GM18873 (cell line): ENCODE measurements around the gene GNGT1.
"Not testable (repeated sequence)": the region's sequence is repeated elsewhere in the genome, so short reads cannot be mapped to it uniquely, and the experiment has no call there.

Experiments
- ATAC-seq: cut with Tn5 transposase; IDR thresholded peaks from one replicate; pipeline ENCODE4 v1.9.1; 2021; ENCODE audit warnings: mild to moderate bottlenecking, moderate library complexity, moderate number of reproducible peaks; ENCODE audit not compliant: unreplicated experiment, low FRiP score

Gene GNGT1

DNA sequence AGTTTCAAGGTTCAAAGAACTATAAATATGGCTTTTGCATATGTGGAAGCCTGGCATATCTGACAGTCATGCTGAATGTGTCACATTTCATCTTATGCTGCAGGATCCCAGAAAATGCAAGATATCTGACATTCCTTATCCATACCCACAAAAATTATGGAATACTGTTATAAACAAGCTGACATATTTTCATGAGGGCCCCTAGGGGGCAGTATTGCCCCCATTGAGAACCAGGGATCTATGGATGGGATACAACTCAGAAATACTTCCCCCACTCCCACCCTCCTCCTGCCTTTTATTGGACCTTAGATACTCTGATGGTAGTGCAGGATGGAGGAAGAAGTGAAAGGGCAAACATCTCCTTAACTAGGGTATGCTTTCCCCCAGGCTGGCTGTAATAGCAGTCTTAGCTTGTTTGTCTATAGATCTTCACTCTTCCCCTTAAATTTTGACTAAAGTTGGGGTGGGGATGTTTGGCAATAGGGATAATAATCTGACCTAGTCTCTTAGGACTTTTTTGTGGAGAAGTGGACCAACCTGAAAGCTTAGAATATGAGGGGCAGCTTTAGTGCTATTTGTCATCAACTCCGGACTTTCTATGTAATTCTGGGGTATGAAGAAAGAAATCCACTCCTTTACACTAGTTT lies 3.5 kb upstream of the GNGT1 start:
- no peak for ATAC-seq

DNA sequence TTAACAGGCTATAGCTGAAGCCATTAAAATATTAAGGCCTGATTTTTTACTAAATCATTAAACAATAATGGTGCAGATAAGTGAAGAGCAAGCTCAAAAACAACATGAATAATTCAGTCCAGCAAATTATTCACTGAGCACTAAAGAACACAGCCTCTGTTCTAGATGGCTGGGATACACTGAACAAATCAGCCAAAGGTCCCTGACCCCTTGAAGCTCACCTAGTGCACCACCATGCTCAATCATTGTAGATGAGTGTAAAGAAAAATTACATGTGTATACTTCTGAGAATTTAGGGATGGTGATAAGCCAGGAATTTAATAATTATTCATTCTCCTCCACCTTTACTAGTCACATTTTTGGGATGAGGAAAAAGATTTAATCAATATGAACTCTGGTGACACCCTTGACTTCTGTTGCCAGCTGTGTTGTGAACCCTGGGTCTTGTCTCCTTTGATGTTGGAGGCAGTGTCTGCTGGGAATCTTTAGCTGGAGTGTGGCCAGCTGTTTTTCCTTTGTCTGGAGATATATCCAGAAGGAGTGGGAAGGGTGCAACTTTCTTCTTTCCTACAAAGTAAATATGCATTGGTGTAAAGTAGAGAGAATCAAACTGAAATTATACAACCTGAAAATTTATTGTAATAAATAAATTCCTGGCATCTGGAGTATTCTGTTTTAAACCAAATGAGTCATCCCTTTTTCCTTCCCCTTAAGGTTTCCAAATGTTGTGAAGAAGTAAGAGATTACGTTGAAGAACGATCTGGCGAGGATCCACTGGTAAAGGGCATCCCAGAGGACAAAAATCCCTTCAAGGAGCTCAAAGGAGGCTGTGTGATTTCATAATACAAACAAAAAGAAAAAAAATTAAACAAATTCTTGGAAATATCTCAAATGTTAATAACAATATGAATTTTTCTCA lies 4.0 kb downstream of the GNGT1 start:
- ATAC-seq = no peak

DNA sequence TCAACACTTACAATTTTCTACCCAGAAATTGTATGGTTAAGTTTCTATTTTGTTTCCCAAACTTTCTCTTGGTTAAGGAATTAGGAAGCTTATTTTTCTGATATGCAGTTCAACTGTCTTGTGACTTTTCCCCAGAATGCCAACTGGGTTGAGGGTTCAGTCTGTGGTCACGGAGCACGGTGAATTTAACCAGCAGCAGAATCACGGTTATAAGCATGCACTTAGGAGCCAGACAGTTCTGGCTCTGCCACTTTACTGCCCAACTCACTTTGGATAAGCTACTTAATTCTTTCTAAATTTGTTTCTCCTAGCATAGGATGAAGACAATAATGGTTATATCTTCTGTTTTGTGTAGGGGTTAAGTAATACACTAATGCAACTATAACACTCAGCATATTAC lies 4.9 kb downstream of the GNGT1 start:
- ATAC-seq = not testable (repeated sequence)

DNA sequence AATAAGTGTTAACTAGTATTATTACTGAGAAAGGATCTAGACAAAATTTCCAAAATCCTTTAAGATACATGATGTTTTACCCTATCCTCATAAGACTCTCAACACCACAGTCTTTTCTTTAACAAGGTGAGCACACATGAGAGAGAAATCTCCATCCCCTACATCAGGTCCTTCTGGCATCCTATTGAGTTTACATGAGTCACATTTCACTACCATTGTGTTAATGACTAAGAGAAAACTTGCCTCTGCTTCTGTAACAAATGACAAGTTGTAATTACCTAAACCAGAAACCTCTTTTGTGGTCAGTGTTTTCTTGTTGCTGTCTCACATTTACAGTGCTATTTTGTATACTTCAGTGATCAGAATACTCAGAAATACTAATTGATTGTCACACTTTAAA lies 5.3 kb downstream of the GNGT1 start:
- not testable (repeated sequence) for ATAC-seq

DNA sequence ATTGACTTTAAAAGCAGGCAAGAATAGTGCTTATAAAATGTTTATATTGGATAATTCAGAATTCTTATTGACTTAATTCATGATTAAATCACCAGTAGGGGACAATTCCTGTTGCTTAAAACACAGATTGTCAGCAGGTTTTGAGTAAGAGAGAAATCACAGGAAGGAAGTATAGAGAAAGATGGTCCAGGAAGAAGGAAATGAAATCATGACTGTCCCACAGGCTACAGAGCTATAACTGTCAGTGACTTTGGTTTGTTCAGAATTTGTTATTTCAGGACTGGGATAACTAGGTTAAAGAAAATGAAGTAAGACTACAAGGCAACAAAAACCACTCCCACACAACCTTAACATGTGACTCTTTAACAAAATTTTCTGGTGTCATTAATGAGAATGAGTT lies 6.8 kb downstream of the GNGT1 start:
- ATAC-seq = no peak

DNA sequence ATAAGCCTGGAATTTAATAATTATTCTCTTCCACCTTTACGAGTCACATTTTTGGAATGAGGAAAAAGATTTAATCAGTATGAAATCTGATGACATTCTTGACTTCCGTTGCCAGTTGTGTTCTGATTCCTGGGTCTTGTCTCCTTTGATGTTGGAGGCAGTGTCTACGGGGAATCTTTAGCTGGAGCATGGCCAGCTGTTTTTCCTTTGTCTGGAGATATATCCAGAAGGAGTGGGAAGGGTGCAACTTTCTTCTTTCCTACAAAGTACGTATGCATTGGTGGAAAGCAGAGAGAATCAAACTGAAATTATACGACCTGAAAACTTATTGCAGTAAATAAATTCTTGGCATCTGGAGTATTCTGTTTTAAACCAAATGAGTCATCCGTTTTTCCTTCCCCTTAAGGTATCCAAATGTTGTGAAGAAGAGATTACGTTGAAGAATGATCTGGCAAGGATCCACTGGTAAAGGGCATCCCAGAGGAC lies 8.3 kb downstream of the GNGT1 start:
- no peak for ATAC-seq

DNA sequence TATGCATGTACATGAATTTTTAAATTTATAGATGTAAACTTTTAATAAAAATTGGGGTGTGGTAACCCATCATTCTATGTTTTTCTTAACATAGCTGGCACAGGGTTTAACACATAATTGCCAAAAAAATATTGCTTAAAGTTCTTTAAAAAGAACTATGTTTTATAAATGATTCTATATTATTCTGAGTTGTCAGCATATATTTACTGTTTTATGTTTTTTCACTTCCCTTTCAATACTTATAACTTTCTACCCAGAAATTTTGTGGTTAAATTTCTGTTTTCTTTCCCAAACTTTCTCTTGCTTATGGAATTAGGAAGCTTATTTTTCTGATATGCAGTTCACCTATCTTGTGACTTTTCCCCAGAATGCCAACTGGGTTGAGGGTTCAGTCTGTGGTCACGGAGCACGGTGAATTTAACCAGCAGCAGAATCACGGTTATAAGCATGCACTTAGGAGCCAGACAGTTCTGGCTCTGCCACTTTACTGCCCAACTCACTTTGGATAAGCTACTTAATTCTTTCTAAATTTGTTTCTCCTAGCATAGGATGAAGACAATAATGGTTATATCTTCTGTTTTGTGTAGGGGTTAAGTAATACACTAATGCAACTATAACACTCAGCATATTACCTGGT lies 9.0 kb downstream of the GNGT1 start:
- not testable (repeated sequence) for ATAC-seq

DNA sequence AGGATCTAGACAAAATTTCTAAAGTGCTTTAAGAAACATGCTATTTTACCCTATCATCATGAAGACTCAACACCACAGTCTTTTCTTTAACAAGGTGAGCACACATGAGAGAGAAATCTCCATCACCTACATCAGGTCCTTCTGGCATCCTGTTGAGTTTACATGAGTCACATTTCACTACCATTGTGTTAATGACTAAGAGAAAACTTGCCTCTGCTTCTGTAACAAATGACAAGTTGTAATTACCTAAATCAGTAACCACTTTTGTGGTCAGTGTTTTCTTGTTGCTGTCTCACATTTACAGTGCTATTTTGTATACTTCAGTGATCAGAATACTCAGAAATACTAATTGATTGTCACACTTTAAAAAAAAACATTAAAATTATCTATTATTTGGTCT lies 9.5 kb downstream of the GNGT1 start:
- ATAC-seq = not testable (repeated sequence)

DNA sequence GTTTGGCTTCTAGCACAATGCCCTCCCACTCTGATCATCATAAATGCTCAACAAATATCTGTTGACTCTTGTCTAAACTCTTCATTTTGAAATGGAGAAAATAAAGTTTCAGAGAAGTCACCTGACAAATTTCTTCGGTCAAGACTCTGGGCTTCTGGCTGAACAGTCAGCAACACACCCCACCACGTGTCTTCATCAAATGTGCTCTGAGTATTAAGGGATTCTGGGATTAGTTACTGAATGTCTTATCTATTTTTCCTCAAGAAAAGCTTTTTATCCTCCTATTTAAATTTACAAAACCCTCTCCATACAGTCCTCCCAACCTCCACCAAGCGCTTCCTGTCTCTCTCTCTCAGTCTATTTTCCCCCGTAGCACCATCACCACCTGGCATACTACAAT lies 9.9 kb downstream of the GNGT1 start:
- ATAC-seq = not testable (repeated sequence)

DNA sequence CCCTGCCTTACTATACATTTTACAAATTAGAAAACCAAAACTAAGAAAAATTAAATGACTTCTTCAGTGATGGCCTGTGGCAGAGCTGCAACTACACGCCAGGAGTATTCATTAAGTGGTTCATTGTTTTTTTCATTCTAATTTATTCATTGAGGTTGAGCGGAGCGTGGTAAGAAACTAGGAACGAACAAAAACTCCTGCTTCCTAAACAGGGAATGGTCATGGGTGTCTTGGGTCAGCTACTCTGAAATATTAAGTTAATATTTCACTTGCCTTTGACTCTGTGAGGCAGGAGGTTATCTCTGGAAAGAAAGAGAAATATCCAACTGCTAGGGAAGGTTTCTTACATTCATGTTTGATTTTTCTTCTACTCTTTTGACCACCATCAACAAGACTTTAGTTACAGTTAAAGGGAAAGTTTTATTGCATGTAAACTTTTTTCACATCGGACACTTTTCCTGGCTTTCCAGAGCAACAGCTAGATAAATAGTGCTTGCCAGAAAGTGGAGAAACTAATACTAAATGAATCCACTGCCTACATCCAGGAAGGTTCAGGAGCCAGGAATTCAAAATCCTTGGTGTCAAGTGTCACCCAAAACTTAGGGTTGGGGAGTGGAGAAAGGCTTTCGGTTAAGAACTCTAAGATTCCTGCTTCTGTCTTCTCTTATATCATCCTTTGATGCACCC lies 14.3 kb downstream of the GNGT1 start:
- ATAC-seq = no peak

DNA sequence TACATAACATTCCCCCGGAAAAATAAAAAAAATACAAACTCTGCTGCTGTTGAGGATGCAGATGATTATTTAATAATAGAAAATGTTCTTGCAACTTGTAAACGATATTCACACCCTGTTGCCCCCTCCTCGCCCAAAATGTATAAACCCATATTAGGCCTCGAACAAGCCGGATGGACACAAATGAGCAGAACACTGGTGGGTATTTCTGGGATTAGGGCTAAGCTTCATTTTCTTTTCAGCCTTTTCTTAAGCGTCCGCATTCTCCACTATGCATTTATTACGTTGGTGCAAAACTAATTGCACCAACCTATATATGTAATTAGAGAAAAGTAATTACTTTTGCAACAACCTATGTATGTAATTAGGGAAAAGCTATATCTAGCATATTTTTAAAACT lies 14.8 kb downstream of the GNGT1 start:
- ATAC-seq = no peak

DNA sequence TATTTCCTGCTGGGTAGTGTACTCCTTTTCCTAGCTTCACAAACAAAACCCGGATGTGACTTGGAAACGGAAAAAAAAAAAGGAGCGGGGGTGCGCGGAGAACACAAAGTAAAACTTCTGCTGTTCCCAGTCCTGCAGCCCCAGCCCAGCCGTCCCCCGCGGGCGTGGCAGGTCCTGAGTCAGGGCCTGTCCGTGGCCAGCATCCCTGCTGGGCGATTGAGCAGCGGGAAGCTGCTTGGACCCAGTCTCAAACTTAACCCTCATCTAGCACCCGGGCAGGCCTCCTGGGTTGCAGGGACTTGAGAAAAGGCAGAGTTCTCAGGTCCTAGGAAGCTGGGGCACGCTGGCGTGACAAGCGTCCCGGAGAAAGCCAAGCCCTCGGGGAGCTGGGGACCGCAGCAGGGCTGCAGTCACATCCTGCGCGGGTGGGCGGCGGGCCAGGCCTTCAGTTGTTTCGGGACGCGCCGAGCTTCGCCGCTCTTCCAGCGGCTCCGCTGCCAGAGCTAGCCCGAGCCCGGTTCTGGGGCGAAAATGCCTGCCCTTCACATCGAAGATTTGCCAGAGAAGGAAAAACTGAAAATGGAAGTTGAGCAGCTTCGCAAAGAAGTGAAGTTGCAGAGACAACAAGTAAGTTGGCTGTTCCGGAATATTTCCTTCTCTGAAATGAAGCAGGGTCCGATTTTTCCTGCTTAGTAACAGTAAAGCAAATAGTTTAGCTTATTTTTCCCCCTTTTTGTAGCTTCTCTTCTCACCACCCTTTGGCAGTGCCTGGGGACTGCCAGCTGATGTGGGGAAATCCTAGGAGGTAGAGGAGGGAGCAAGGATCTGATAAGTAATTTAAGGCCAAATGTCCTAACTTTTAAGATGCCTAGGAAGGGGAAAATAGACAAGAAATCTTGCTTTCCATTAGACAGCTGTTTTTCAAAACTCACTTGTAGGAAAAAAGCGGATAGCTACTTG lies 15.5 kb downstream of the GNGT1 start, which contains the start of gene GNG11:
TSS of gene GNG11 (plus strand) at position 129 of the 960 bp plus-strand sequence. CDS start at position 532, 403 bp downstream.
- peak; percentile 60 for ATAC-seq

DNA sequence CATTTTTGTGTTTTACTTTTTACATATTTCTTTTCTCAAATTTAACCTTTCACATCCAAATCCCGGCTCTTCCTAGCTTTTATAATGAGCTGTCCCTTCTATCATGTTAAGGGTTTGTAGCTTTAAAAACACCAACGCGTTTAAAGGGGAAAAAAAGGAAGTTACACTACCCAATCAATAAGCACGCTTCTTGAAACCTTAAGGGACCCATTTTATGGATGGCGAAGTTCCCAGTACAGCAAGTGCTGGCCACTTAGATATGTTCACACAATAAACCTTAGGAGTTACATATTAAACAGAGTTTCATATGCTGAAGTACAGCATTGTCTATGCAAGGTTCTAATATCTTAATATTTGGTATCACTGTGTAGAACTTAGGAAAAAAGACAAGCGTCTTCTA lies 16.9 kb downstream of the GNGT1 start:
- no peak for ATAC-seq

DNA sequence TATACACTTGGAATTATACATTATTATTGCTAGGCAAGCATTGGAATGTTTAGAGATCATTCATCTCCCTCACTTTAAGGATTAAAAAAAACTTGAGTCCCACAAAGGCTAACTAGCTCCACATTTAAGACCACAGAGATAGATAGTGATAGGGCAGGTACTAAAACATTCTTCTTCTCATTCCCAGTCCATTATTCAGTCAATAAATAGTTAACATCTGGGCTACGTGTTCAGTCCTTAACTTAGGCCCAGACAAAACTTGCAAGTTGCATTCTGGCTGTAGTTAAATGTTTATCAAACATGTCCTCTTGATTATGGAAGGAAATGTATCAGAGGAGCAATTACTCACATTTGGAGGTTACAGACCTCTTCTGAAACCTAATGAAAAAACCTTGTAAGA lies 17.6 kb downstream of the GNGT1 start:
- ATAC-seq = no peak

DNA sequence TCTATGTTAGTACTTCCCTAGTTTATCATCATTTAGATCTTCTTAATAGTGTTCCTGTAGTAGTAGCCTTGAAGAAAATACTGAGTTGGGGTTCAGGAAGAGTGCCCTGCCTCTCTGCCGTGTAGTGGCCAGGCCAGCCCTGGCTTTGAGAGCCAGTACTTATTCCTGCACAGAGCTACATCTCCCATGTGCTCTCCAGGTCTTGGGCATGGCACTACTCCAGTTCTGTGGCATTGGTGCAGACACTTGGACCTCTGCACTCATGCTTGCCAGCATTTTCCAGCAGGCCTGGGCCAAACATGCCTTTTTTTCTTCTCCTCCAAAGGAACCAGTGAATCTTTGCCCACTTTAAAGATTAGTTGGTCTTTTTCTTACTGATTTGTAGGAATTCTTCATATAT lies 20.4 kb downstream of the GNGT1 start:
- ATAC-seq = no peak

DNA sequence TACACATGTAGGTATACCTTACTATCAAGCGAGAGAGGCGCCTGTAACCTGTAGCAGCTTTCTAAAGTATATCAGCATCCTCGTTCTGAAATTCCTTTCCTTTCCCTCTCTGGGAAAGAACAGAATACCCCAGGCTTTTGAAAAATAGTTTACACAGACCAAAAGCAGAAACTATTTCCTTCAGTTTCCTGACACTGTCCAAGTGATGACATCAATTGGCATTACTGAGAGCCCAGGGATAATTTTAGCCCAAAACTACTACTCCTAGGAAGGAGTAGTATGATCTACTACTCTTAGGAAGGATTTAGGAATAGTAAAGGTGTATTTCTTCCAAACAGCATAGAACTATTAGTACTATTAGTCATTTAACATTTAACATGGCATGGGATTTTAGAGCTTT lies 21.2 kb downstream of the GNGT1 start:
- ATAC-seq = no peak

DNA sequence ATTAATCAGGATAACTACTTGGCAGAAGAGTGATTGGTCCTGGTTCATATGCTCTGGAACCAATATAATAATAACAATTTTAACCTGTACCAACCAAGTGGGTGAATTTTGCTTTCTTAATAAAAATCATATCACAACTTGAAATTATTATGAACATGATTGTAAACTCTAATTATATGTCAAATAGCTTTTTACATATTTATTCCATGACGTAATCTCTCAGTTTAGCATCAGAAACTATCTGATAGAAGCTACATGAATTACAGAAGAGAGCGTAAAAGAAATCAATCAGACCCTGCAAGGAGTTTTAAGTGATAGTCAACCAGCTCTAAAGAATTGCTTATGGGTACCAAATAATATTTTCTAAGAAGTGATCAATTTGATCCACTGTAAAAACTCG lies 25.3 kb downstream of the GNGT1 start:
- no peak for ATAC-seq

DNA sequence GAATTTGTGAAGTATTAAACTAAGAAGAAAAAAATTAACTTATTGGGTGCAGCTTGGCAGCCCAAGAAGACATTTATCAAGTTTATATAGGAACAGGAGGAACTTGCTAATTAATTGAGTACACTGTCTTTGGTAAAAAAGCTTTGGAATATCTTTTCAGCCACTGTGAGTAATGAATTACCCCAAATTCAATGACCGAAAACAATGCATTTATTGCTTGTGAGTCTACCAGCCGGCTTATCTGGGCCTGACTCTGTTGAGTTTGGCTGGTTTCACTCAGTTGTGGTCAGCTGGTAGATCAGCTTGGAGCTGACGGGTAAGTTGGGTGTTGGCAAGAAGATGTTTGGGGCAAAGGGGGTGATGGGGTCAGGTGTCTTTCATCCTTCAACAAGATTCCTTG lies 26.8 kb downstream of the GNGT1 start:
- ATAC-seq = no peak

DNA sequence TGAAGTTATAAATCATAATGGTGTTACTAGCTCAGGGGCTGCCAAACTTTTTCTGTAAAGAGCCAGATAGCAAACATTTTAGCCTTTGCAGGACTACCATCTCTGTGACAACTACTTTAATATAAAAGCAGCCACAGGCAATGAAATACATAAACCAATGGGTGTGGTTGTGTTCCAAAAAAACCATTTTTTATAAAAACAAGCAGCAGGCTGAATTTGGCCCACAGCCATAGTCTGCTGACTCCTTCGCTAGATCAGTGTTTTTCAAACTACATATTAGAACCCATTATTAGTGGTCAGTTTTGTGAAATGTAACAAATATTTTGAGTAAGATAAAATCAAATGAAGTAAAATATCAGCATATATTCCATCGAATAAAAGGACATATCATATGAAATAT lies 28.7 kb downstream of the GNGT1 start:
- ATAC-seq = no peak
